ENCODE measurements around the gene TLR2. TPM values are rescaled to one million over a fixed set of nuclear protein-coding genes. Genes with fewer than 3 reads are reported as not detected.

The TLR2 gene
- total RNA-seq, 1 experiment from 2014 or later = 10.8 TPM

- DNase-seq = no peak
- H3K4me1 Mint-ChIP-seq (ENCODE audit: low read depth, unreplicated experiment) = peaks cover 8% of the 10 kb centered on the region
- intact Hi-C loops (cut with micrococcal nuclease; ENCODE audit: unreplicated experiment) = no loop called here
- TF ChIP-seq CTCF (IDR thresholded peaks at IDR 0.05; ENCODE audit: unreplicated experiment) = no peak
- no peaks in the 10 kb centered on the region for H3K27me3 Mint-ChIP-seq (ENCODE audit: unreplicated experiment)
- BruUV-seq (replicated peaks) = no TSS peak
- CTCF ChIA-PET = no interaction called here
- no peaks in the 10 kb centered on the region for H3K9me3 Mint-ChIP-seq (ENCODE audit: low read depth, unreplicated experiment)
- no peak overlapping the region for H3K4me3 Mint-ChIP-seq (ENCODE audit: low read depth, unreplicated experiment)
- no peaks in the 10 kb centered on the region for H3K36me3 Mint-ChIP-seq (ENCODE audit: insufficient read depth, unreplicated experiment)
- no peak overlapping the region for H3K27ac Mint-ChIP-seq (ENCODE audit: unreplicated experiment)
Observed at GRCh38 chr4:153651587-153651986, 32.5 kb upstream of the TLR2 start.

GRCh38 chr4:153652051-153652784 is 31.9 kb upstream of the TLR2 start:
- Mint-ChIP-seq H3K27ac (ENCODE audit: unreplicated experiment) (no peak overlapping the region), H3K4me1 (ENCODE audit: low read depth, unreplicated experiment) (peaks cover 8% of the 10 kb centered on the region), H3K4me3 (ENCODE audit: low read depth, unreplicated experiment) (no peak overlapping the region), H3K27me3 (ENCODE audit: unreplicated experiment) (no peaks in the 10 kb centered on the region), H3K36me3 (ENCODE audit: insufficient read depth, unreplicated experiment) (no peaks in the 10 kb centered on the region), H3K9me3 (ENCODE audit: low read depth, unreplicated experiment) (no peaks in the 10 kb centered on the region)
- no peak for DNase-seq
- intact Hi-C loops (cut with micrococcal nuclease; ENCODE audit: unreplicated experiment) = no loop called here
- BruUV-seq (replicated peaks) = no TSS peak
- TF ChIP-seq CTCF (IDR thresholded peaks at IDR 0.05; ENCODE audit: unreplicated experiment) = no peak
- CTCF ChIA-PET = no interaction called here

GRCh38 chr4:153655002-153655541 is 29.0 kb upstream of the TLR2 start:
- CTCF ChIA-PET = no interaction called here
- no peaks in the 10 kb centered on the region for H3K36me3 Mint-ChIP-seq (ENCODE audit: insufficient read depth, unreplicated experiment)

GRCh38 chr4:153655928-153656327 is 28.2 kb upstream of the TLR2 start:
- intact Hi-C loops (cut with micrococcal nuclease; ENCODE audit: unreplicated experiment) = no loop called here
- no peak for TF ChIP-seq CTCF (IDR thresholded peaks at IDR 0.05; ENCODE audit: unreplicated experiment)
- Mint-ChIP-seq H3K27me3 (ENCODE audit: unreplicated experiment) (no peaks in the 10 kb centered on the region), H3K36me3 (ENCODE audit: insufficient read depth, unreplicated experiment) (no peaks in the 10 kb centered on the region), H3K27ac (ENCODE audit: unreplicated experiment) (no peak overlapping the region), H3K4me1 (ENCODE audit: low read depth, unreplicated experiment) (peaks cover 8% of the 10 kb centered on the region), H3K9me3 (ENCODE audit: low read depth, unreplicated experiment) (no peaks in the 10 kb centered on the region), H3K4me3 (ENCODE audit: low read depth, unreplicated experiment) (no peak overlapping the region)
- DNase-seq = no peak
- CTCF ChIA-PET = no interaction called here
- no TSS peak for BruUV-seq (replicated peaks)

More at GRCh38 chr4:153655002-153655541, 29.0 kb upstream of the TLR2 start:
- Mint-ChIP-seq H3K9me3 (ENCODE audit: low read depth, unreplicated experiment) (no peaks in the 10 kb centered on the region), H3K27me3 (ENCODE audit: unreplicated experiment) (no peaks in the 10 kb centered on the region), H3K27ac (ENCODE audit: unreplicated experiment) (no peak overlapping the region), H3K4me3 (ENCODE audit: low read depth, unreplicated experiment) (no peak overlapping the region), H3K4me1 (ENCODE audit: low read depth, unreplicated experiment) (peaks cover 8% of the 10 kb centered on the region)
- no peak for TF ChIP-seq CTCF (IDR thresholded peaks at IDR 0.05; ENCODE audit: unreplicated experiment)
- intact Hi-C loops (cut with micrococcal nuclease; ENCODE audit: unreplicated experiment) = no loop called here
- no peak for DNase-seq
- no TSS peak for BruUV-seq (replicated peaks)
